Activated CD4-positive, alpha-beta T cell treated with anti-CD3 and anti-CD28 coated beads, Interleukin-2, amount 50 U/mL, for 16 hours (primary cell): ENCODE measurements around the gene TRIM50.
"Not testable (repeated sequence)": the region's sequence is repeated elsewhere in the genome, so short reads cannot be mapped to it uniquely, and the experiment has no call there.

Experiments
- DNase-seq: peaks from one replicate; pipeline ENCODE4 v3.0.0-alpha.2; 2020

Gene TRIM50

DNA sequence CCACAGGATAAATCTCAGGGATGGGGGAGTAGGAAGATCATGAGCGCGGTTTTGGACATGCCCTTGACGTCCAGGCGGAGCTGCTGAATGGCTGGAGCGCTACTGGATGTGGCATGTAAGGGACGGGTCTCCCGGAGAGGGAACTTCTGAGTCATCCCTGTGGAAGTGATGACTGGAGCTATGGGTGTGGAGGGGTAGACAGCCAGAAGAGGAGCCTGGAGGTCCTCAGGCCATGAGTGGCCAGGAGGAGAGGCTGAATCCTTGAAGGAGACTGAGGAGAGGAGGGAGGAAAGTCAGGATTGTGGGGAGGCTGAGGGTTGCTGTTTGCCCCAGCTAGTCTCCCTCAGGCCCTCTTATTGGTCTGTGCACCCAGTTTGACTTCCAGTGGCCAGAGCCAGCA, 16.5 kb downstream of the TRIM50 start:
- DNase-seq, result not testable (repeated sequence)

DNA sequence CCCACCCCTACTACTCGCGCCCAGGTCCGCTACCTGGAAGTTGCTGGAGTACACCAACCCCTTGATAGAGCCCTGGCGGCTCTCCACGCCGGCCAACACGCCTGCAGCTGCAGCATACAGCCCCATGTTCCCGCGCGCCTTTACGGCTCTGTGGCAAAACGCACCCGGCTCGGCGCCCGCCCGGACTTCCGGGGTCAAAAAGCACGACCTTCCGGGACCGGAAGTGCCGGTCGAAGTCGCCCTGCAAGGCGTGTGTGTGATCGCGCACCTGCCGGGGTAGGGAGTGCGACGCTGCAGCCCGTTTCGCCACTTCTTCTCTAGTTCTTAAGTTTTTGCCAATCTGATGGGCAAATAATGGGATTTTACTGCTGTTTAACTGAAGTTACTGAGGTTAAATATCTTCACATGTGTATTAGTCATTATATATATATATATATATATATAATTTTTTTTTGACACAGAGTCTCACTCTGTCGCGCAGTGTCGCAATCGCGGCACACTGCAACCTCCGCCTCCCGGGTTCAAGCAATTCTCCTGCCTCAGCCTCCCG, 19.1 kb downstream of the TRIM50 start, which contains the start of gene NSUN5:
NSUN5 (minus strand) TSS at position 162 of the 550 bp plus-strand sequence; CDS start at position 126, 36 bp downstream.
- DNase-seq, result peak; percentile 94

DNA sequence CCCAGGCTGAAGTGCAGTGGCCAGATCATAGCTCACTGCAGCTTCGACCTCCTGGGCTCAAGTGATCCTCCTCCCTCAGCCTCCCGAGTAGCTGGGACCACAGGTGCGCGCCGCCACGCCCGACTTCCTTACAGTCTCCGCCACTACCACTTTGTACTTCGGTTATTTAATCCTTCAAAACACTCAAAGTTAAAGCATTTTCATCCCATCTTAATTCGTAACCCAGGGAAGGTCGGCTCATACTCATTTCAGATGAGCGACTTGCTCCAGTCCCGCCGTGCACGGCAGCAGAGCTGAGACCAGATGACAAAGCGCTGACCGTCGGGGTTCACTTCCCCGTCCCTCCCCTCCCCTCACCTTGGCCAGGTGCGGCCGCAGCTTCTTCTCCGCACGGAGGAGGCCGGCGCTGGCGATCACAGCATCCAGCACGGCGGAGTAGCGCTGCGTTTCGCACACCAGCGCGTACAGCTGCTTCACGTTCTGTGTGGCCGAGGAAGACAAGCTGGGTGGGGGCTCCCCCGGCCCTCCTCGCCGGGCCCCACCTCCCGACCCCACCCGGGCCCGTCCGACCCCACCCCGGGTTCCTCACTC, 19.7 kb downstream of the TRIM50 start:
- no peak for DNase-seq

DNA sequence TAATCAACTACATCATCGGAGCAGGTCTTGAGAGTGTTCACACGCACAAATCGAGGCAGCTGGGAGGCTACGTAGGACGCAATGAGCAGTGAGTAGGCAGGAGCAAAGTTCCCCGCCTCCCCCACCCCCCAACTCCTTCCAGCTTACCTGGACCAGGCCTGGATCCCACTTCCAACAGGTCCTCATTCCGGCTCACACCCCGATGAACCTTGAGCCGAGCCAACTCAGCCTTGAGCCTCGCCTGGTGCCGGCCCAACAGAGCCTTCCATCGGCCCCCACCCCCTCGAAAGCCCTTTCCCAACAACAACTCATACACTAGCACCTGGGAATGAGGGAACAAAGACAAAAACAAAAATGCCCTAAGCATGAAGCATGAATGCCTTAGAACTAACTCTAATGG, 20.4 kb downstream of the TRIM50 start:
- no peak for DNase-seq

DNA sequence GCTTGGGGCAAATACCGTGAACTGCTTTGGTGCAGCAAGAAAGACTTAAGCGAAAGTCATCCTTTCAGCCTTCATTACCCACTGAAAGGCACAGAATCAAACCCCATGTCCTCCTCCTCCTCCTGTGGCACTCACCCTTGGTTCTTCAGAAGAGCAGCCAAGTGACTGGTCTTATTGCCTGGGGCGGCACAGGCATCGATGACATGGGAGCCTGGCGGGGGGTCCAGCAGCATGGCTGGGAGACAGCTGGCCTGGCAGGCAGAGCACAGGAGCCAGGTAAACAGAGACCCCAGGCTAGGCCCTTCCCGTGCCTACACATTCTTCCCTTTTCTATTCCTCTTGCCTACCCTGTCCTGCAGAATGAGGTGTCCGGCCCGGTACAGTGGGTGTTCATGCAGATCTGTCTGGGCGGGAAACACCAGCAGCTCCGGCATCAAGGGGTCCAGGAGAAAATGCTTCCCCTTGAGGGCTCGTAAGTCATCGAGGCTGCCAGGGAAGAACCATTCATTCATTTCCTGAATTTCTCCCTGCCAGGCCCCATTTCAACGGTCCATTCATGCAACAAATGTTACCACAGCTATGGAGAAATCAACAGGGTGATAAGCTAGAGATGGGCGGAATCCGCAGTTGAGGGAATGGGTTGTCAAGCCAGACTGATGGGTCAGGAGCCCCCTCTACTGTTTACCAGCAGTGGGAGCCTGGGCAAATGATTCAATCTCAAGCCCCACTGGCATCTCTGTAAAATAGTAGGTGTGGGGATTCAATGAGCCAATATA, 23.1 kb downstream of the TRIM50 start:
- not testable (repeated sequence) for DNase-seq

DNA sequence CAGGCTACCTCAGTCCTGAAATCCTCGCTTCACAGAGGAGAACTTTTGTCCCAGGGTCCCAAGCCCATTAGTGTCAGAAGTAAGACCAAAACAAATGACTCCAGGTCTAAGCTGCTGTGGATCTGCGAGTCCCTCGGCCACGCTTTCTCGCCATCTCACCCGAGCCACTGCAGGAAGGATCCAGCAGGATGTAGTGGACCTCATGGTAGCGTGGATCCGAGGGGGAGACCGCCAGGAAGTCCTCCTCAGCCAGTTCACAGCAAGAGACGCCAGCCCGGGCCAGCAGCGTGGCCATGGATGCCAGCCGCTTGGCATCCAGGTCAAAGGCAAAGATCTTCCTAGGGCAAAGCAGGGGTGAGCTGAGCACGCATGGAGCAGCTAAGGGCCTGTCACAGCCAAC, 23.8 kb downstream of the TRIM50 start:
- DNase-seq, result no peak

DNA sequence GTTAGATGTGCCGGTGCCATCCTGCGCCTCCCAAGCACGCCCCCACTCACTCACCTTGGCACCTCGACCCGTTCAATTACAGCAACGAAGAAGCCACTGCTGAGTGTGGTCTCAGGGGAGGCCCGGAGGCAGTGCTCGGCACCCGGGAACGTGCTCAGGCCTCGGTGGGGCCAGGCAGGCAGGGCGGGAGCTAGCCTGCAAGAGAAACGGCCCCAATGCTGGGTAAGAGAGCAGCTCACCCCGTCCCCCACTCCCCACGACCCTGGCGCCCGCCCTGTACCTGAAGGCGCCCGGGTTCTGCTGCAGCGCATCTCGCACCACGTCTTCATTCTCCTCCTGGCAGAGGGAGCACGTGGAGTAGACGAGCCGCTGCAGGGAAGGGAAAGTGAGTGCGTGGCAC, 24.3 kb downstream of the TRIM50 start:
- DNase-seq, result no peak

DNA sequence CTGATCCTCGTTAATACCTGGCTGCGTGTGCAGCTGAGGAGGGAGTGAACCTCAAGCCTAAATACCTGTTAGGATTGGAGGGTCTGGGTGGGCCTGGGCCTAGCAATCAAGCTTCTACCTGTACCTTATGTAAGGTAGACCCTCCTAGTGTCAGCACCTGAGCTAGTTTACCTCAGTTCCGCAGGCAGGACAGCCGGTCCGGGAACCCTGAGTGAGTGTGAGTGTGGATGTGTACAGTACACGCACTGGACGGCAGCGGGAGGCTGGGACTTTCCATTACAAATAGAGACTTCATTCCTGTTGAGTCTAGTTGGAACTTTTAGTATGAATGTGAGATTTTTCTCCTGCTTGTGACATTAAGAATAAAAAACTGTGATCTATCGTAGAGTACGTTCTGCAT, 25.0 kb downstream of the TRIM50 start:
- not testable (repeated sequence) for DNase-seq

DNA sequence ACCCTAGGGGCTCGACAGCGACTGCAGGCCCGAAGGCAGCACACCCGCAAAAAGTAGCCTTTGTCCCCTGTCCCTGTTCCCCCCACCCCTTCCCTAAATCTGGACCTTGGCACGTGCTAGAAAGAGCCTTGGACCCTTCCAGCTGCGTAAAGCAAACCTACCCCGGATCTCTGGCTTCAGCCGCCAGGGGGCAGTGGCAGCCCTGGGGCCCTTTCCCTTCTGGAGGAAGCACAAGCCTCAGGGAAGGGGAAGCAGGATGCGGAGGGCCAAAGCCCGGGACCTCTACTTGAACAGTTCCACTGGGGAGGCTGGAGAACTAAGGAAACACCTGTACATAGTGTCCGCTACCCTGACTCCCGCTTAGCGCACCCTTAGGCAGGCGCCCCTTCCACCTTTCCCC, 26.8 kb downstream of the TRIM50 start:
- not testable (repeated sequence) for DNase-seq

DNA sequence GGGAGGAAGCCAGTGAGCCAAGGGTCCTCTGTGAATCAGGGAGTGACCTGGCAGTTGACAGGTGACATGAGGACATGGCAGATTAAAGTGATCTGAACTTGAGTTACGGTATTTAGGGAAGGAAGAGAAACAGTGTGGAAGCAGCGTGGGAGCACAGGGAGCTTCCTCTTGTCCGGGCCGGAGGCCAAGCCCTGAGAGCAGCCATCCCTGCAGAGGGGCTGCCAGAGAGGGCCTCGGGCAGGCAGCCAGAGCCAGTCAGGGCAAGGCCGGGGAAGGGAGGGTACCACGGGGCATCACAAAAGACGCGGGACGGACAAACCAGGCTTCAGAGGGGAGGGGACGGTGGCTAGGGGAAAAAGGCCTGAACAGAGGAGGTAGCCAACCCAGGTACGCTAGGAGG, 28.1 kb downstream of the TRIM50 start:
- not testable (repeated sequence) for DNase-seq

DNA sequence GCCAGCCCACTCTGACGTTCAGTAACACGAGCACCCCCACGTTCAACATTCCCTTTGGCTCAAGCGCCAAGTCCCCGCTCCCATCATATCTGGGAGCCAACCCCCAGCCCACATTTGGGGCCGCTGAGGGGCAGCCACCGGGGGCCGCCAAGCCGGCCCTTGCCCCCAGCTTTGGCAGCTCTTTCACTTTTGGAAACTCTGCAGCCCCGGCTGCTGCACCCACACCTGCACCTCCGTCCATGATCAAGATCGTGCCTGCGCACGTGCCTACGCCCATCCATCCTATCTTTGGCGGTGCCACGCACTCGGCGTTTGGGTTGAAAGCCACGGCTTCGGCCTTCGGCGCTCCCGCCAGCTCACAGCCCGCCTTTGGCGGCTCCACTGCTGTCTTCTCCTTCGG, 30.2 kb downstream of the TRIM50 start:
- not testable (repeated sequence) for DNase-seq

DNA sequence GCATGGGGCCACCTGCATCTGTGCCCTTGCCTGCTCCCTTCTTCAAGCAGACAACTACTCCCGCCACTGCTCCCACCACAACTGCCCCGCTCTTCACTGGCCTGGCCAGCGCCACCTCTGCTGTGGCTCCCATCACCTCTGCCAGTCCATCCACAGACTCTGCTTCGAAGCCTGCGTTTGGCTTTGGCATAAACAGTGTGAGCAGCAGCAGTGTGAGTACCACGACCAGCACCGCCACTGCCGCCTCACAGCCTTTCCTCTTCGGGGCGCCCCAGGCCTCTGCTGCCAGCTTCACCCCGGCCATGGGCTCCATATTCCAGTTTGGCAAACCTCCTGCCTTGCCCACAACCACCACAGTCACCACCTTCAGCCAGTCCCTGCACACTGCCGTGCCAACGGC, 30.6 kb downstream of the TRIM50 start:
- DNase-seq, result not testable (repeated sequence)

DNA sequence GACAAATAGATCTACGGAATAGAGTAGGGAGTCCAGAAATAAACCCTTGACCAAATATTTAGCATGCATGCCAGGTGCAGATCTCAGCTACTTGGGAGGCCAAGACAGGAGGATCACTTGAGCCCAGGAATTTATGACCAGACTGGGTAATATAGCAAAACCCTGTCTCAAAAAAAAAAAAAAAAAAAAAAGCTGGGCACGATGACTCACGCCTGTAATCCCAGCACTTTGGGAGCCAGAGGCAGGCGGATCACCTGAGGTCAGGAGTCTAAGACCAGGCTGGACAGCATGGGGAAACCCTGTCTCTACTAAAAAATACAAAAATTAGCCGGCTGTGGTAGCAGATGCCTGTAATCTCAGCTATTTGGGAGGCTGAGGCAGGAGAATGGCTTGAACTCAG, 50.7 kb downstream of the TRIM50 start:
- not testable (repeated sequence) for DNase-seq

DNA sequence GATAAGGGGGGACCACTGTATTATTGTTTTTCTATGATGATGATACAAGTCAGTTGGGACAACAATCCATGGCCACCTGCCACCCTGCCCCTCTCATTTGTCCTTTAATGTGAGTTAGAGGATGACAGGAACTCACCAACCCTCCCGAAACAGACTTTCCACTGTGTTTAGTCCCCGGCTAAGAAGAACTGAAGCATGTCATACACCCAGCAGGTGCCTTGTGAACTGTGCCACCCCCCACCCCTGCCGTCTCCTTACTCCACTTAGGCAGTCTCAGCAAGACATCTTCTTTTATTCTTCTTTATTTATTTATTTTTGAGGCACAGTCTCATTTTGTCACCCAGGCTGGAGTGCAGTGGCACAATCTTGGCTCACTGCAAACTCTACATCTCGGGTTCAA, 60.1 kb downstream of the TRIM50 start:
- DNase-seq, result not testable (repeated sequence)

DNA sequence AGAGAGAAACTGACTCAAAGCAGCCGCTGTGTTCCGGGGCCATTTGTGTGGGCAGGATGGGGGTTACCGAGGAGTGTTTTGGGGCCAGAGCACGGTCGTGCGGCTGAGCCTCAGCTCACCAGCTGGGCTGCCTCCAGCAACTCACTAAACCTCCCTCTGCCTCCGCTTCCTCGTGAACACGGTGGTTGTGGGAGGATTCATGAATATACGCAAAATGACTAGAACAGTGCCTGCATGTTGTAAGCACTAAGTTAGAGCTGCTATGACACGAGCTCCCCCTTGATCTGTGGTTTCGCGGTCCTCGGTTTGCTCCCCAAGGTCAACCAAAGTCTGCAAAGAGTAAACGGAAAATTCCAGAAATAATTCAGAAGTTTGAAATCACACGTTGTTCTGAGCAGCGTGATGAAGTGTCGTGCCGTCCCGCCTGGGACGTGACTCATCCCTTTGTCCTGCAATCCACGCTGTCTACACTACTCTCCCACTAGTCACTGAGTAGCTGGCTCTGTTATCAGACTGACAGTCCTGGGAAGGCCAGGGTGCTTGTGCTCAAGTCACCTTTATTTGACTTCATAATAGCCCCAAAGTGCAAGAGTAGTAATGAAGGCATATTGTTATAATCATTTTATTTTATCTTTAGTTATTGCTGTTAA, 61.0 kb downstream of the TRIM50 start:
- not testable (repeated sequence) for DNase-seq
